Kidney epithelial cell (primary cell): Measurements from ENCODE around the gene PDE6C. TPM values are rescaled to one million over a fixed set of nuclear protein-coding genes. Genes with fewer than 3 reads are reported as not detected.

Experiments used
- DNase-seq: peaks from one replicate; pipeline ENCODE4 v3.0.0-alpha.2; 2010; ENCODE audit warnings: low read depth
- H3K27me3 ChIP-seq: 2 replicates; pipeline ENCODE4 v1.6.0; 2011; ENCODE audit warnings: low read length; ENCODE audit not compliant: control insufficient read depth, insufficient read depth
- H3K36me3 ChIP-seq: 2 replicates; pipeline ENCODE4 v1.5.1; 2011; ENCODE audit warnings: low read length; ENCODE audit not compliant: control insufficient read depth, insufficient read depth
- H3K4me3 ChIP-seq: 2 replicates; pipeline ENCODE4 v1.5.1; 2011; ENCODE audit warnings: low read depth, mild to moderate bottlenecking, control low read depth, low read length
- CTCF ChIP-seq: IDR thresholded peaks from 2 replicates; pipeline ENCODE4 v1.5.1; 2011; ENCODE audit warnings: mild to moderate bottlenecking, moderate library complexity, low read length, control low read depth, inconsistent platforms; ENCODE audit not compliant: insufficient read depth, poor library complexity, severe bottlenecking
- total RNA-seq: library from RNA; depleted of rRNA; stranded (reverse); fragments of >200 nt; gene quantifications from 2 replicates; pipeline ENCODE4 v1.2.3, GENCODE V29; 2015

Gene PDE6C
- total RNA-seq, 1 donor from 2014 or later: not detected

DNA sequence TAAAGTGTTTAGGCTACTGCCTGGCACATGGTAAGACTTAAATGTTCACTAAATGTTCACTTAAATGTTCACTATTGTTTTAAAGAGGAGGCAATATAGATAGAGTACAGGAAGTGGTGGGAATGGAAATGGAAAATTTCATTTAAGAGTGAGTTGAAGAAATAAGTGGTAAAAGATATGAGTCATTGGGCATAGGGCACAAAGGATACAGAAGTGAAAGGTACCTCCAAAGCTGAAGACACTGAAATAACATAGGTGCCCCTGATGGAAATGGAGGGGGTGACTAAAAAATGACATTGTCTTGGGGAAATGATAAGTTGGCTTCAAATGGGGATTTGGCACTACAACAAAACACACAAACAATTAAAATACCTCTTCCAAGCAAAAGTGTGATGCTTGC, 95.3 kb downstream of the PDE6C start:
- no peaks in the 10 kb centered on the region for H3K36me3 ChIP-seq
- no peak for TF ChIP-seq CTCF
- DNase-seq: no peak
- no peaks in the 10 kb centered on the region for H3K27me3 ChIP-seq
- H3K4me3 ChIP-seq: no peak overlapping the region

GRCh38 chr10:93710333-93710909, 98.1 kb downstream of the PDE6C start:
- Histone ChIP-seq H3K4me3 (no peak overlapping the region), H3K27me3 (no peaks in the 10 kb centered on the region), H3K36me3 (no peaks in the 10 kb centered on the region)
- TF ChIP-seq CTCF: no peak
- DNase-seq: no peak

DNA sequence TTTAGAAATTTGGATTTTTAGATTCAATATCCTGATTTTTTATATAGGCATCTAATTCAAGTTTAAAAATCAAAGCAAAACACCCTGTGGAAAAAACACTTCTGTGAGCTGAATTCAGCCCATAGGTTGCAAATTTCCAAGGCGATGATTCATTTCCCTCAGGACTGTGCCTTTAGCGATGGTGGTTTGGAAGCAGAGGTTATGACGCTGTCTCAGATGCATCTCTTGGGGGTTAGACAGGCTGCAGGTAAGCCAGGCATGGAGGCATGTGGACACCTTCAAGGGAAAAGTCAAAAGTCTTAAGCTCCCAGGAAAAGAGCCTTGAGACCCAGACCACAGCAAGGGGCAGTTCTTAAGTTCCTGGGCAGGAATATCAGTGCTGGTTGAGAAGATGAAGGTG, 99.6 kb downstream of the PDE6C start:
- Histone ChIP-seq H3K36me3 (no peaks in the 10 kb centered on the region), H3K4me3 (no peak overlapping the region), H3K27me3 (no peaks in the 10 kb centered on the region)
- TF ChIP-seq CTCF: no peak
- no peak for DNase-seq

GRCh38 chr10:93712593-93712992, 100.3 kb downstream of the PDE6C start:
- Histone ChIP-seq H3K4me3 (no peak overlapping the region), H3K36me3 (no peaks in the 10 kb centered on the region), H3K27me3 (no peaks in the 10 kb centered on the region)
- no peak for DNase-seq
- no peak for TF ChIP-seq CTCF

- H3K36me3 ChIP-seq: no peaks in the 10 kb centered on the region
- TF ChIP-seq CTCF: no peak
- no peak for DNase-seq
- H3K27me3 ChIP-seq: no peaks in the 10 kb centered on the region
- H3K4me3 ChIP-seq: no peak overlapping the region
These were observed 103.0 kb downstream of the PDE6C start for GRCh38 chr10:93715345-93715744.

Other genes with a start within 250 kb of the PDE6C start
- 141 and 142 TPM in 2 replicates for gene MYOF, start 130.2 kb upstream of the PDE6C start, total RNA-seq
- gene CEP55, start 115.9 kb upstream of the PDE6C start, total RNA-seq: 7.6 and 11.4 TPM in 2 replicates
- not detected in 2 replicates for gene FFAR4, start 45.9 kb upstream of the PDE6C start, total RNA-seq
- gene RBP4, start 11.3 kb upstream of the PDE6C start, total RNA-seq: not detected in 2 replicates
- 9.6 and 9.8 TPM in 2 replicates for gene FRA10AC1, start 90.1 kb downstream of the PDE6C start, total RNA-seq
- not detected in 2 replicates for gene LGI1, start 145.4 kb downstream of the PDE6C start, total RNA-seq